ENCODE results near the gene RAB4B. TPM values are rescaled to one million over a fixed set of nuclear protein-coding genes. Genes with fewer than 3 reads are reported as not detected.
"Not testable (repeated sequence)": the region's sequence is repeated elsewhere in the genome, so short reads cannot be mapped to it uniquely, and the experiment has no call there.

RAB4B gene
- polyA plus RNA-seq, 4 donors: 7.6 to 11.7 (median 9.6) TPM

DNA sequence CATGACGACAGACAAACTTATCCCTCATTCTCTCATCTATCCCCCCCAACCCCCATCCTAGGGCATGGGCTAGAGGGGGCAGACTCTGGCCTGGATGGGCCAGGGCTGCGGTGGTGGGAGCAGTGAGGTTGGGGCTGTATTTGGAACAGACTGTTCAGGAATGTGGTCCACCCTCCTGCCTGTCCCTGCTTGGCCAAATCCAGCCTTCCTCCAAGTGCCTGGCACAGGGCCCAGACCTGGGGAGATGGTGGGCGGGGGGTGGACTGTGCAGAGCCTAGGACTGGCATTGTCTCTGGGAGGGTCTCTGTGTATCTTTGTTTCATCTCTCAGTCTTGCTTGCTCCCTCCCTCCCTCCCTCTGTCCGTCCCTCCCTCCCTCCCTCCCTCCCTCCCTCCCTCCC, 35.1 kb downstream of the RAB4B start:
- no peak for DNase-seq (ENCODE audit: low read depth in 4 of 4, low spot score in 3 of 4)

DNA sequence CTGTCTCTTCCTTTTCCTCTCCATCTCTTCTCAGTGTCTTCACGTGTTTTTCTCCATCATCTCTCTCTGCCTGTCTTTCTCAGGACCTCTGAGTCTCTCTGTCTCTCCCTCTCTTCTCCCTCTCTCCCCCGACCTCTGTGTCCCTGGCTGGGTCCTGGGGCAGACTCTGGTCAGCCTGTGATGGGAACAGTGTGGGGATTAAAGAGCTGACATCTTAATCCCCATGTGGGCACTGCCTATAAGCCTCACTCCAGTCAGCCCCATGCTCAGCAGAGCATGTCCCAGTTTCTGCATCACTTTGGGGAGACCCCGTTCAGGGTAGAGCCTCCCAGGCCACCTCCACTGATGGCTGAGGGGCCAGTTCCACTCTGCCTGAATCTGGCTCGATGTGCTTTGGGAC, 37.2 kb downstream of the RAB4B start:
- DNase-seq (ENCODE audit: low read depth in 4 of 4, low spot score in 3 of 4): no peak

DNA sequence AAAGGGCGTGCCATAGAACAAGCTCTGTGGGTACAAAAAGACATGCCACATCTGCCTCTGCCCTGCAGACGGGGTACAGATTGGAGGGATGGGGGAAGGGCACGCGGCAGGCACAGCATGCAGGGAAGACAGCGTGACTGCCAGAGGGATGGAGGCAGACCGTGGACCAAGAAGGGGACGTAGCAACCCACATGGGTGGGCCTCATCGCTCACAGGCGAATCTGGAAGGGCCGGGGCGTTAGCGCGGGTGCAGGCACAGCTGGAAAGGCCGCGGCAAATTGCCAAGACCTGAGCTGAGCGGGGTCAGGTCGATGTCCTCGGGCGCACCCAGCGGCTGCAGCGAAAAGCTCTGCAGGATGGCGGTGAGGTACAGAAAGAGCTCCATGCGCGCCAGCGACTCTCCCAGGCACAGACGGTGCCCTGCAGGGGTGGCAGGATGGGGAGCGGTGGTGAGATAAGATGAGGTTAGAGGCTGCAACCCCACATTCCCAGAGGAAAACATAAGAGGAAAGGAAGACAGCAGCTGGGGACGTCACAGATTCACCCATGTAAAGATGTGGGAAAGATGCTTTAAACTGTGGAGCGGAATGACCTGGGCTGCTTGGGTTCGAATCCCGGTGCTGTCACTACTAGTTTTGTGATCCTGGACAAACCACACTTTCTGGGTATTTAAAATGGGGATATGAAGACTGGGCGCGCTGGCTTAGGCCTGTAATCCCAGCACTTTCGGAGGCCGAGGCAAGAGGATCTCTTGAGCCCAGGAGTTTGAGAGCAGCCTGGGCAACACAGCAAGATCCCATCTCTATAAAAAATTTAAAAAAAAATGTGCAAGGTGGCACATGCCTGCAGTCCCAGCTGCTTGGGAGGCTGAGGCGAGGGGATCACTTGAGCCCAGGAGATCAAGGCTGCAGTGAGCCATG, 40.7 kb downstream of the RAB4B start:
- DNase-seq (ENCODE audit: low read depth in 4 of 4, low spot score in 3 of 4): not testable (repeated sequence)

DNA sequence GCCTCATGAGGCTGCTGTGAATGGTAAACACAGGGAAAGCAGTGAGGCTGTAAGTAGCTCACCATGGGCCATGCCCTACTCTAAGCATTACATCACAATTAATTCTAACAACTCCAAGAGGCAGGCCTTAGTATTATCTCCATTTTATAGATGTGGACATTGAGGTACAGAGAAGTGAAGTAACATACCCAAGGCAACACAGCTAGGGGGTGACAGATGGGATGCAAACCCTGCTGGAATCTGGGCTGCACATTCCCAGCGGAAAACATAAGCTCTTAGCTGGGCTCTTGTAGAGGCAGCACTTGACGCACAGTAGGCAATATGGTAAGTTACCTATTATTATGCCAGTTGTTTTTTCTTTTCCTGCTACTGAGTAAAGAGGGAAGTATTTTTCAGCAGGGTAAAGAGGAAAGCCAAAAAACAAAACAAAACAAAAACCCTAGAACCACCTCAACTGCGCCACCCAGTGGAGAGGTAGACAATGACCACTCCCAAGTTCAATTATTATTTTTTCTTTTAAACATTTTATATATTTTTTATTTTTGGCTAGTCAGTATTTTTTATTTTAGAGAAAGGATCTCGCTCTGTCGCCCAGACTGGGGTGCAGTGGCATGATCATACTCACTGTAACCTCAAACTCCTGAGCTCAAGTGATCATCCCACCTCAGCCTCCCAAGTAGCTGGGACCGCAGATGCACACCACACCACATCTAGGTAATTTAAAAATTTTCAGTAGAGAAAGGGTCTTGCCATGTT, 41.6 kb downstream of the RAB4B start:
- not testable (repeated sequence) for DNase-seq (ENCODE audit: low read depth in 4 of 4, low spot score in 3 of 4)

DNA sequence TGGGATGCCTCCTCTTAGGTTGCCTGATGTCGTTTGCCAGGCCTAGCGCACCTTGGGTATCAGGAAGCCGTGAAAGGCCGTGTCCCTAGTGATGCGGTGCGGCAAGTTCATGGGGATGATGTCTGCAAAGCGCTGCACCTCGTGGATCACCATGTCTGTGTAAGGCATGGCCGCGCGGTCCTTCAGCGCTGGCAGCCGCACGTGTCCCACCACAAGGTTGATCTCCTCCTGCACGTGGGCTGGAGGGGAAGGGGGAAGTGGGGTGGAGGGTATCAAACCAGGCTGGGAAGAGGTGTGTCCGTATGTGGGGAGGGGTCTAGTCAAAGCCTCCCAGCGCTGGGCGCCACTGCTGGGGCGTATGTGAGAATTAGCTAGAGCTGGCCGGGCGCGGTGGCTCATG, 44.1 kb downstream of the RAB4B start:
- DNase-seq (ENCODE audit: low read depth in 4 of 4, low spot score in 3 of 4): no peak

DNA sequence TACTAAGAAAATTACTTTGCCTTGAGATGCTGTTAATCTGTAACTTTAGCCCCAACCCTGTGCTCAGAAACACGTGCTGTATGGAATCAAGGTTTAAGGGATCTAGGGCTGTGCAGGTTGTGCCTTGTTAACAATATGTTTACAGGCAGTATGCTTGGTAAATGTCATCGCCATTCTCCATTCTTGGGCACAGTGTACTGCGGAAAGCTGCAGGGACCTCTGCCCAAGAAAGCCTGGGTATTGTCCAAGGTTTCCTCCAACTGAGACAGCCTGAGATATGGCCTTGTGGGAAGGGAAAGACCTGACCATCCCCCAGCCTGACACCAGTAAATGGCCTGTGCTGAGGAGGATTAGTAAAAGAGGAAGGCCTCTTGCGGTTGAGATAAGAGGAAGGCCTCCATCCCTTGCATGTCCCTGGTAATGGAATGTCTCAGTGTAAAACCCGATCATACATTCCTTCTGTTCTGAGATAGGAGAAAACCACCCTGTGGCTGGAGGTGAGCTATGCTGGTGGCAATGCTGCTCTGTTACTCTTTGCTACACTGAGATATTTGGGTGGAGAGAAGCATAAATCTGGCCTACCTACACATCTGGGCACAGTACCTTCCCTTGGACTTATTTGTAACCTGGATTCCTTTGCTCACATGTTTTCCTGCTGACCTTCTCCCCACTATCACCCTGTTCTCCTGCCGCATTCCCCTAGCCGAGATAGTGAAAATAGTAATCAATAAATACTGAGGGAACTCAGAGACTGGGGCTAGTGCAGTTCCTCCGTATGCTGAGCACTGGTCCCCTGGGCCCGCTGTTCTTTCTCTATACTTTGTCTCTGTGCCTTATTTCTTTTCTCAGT, 44.9 kb downstream of the RAB4B start:
- not testable (repeated sequence) for DNase-seq (ENCODE audit: low read depth in 4 of 4, low spot score in 3 of 4)

DNA sequence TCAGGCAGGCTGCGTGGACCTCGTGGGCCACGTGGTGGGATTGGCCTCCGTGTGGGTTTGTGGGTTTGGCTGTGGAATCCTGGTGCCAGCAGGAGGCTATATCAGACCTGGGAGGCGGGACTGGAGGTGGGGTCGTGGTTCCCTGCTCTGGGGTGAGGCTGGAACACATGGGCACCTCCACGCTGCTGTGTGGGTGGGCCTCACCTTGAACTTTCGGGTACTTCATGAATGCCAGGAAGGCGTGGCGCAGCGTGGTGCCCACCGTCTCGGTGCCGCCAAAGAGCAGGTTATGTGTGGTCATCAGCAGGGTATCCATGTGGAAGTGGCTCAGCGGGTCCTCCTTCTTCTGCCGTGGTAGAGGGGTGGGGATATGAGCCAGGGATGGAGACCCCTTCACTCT, 46.9 kb downstream of the RAB4B start:
- DNase-seq (ENCODE audit: low read depth in 4 of 4, low spot score in 3 of 4): not testable (repeated sequence)

DNA sequence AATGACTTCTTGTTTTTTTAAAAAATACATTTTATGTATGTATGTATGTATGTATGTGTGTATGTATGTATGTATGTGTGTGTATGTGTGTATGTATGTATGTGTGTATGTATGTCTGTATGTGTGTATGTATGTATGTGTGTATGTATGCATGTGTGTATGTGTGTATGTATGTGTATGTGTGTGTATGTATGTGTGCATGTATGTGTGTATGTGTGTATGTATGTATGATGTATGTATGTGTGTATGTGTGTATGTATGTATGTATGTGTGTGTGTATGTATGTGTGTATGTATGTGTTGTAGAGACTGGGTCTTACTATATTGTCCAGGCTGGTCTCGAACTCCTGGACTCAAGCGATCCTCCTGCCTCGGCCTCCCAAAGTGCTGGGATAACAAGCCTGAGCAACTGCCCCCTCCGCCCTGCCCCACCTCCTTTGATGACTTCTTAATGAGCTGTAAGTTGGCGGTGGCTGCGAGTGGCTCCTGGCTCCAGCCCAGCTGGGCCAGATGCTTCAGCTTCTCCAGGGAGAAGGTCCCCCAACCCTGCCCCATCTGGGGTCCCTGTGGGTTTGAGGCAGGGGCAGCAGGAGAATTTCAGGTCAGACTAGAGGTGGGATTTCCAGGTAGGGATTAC, 47.5 kb downstream of the RAB4B start:
- not testable (repeated sequence) for DNase-seq (ENCODE audit: low read depth in 4 of 4, low spot score in 3 of 4)

DNA sequence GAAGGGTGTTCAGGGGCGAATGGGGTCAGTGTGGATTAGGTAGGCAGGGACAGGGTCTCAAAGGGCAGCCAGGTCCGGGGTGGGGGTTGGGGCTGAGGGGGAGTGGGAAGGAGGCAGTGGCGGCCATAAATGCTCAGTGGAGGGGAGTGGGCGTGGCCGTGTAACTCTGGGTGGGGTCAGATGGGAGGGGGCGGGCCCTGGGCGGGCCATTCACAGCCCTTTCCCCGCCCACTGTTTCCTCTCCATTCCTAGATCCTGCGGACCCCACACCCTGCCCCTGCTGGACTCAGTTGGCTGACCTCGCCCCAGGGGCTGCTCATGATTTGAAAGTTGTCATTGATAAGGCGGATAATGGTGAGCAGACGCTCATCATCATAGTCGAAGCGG, 48.3 kb downstream of the RAB4B start:
- DNase-seq (ENCODE audit: low read depth in 4 of 4, low spot score in 3 of 4): not testable (repeated sequence)

DNA sequence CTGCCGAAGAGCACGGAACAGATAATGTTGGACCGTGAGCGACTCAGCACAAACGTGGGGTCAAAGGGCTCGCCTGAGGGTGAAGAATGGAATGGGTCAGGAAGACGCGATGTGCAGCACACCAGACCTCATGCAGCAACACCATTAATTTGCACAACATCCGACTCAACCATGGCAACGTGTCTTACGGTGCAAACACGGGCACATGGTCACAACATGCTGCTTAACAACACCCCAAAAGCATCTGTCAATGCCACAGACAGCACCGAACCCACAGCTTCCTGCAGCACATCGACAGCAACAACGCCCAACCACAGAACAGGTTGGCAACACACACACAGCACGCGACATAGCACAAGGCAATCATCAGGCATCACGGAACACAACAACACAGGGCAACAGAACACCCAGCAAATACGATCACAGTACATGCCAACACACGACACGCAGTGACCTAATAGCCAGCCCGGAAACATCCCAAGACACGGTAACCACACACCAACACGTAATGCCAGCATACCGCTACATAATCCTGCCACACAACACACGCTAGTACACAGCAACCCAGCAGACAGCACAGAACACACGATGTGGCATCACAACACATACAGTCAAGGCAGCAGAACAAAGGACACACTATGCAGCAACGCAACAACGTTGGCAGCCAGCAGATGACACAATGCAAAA, 48.8 kb downstream of the RAB4B start:
- DNase-seq (ENCODE audit: low read depth in 4 of 4, low spot score in 3 of 4): not testable (repeated sequence)

DNA sequence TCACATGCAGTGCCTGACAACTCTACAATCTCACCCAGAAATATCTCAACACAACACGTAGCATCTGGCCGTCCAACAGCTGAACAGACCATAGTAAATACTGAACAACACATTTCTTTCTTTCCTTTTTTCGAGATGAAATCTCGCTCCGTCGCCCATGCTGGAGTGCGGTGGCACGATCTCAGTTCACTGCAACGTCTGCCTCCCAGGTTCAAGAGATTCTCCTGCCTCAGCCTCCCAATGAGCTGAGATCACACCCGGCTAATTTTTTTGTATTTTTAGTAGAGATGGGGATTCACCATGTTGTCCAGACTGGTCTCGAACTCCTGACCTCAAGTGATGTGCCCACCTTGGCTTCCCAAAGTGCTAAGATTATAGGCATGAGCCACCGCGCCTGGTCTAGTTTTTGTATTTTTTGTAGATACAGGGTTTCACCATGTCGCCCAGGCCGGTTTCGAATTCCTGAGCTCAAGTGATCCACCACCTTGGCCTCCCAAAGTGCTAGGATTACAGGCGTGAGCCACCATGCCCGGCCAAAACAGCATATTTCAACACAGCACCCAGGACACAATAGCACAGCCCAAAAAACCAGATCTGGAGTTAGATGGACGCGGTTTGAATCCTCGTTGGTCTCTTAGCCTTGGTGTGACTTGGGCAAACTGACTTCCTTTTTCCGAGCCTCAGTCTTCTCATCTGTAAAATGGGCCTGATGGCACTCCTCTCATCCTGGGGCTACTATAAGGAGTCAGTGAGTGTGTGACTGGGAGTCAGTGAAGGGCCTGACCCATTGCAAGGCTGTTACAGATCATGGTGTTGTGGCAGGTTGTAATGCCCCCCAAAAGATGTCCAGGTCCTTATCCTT, 49.6 kb downstream of the RAB4B start:
- no peak for DNase-seq (ENCODE audit: low read depth in 4 of 4, low spot score in 3 of 4)

DNA sequence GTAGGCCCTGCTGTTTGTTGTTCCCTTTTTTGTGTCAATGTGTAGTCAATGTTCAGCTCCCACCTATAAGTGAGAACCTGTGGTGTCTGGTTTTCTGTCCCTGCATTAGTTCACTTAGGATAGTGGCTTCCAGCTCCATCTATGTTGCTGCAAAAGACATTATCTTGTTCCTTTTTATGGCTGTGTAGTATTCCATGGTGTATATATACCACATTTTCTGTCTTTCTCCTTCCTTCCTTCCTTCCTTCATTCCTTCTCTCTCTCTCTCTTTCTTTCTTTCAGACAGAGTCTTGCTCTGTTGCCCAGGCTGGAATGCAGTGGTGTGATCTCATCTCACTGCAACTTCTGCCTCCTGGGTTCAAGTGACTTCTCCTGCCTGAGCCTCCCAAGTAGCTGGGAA, 51.2 kb downstream of the RAB4B start:
- DNase-seq (ENCODE audit: low read depth in 4 of 4, low spot score in 3 of 4): no peak

DNA sequence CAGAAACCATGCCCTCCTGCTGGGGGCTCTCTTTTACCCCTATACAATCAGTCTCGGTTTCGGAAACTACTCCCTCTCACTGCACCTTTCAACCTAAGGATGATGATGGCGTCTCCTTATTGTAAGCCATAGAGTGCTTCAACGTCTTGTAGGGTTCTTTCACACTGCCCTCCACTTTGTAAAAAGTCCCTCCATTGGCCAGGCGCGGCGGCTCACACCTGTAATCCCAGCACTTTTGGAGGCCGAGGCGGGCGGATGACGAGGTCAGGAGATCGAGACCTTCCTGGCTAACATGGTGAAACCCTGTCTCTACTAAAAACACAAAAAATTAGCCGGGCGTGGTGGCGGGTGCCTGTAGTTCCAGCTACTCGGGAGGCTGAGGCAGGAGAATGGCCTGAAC, 52.7 kb downstream of the RAB4B start:
- not testable (repeated sequence) for DNase-seq (ENCODE audit: low read depth in 4 of 4, low spot score in 3 of 4)

DNA sequence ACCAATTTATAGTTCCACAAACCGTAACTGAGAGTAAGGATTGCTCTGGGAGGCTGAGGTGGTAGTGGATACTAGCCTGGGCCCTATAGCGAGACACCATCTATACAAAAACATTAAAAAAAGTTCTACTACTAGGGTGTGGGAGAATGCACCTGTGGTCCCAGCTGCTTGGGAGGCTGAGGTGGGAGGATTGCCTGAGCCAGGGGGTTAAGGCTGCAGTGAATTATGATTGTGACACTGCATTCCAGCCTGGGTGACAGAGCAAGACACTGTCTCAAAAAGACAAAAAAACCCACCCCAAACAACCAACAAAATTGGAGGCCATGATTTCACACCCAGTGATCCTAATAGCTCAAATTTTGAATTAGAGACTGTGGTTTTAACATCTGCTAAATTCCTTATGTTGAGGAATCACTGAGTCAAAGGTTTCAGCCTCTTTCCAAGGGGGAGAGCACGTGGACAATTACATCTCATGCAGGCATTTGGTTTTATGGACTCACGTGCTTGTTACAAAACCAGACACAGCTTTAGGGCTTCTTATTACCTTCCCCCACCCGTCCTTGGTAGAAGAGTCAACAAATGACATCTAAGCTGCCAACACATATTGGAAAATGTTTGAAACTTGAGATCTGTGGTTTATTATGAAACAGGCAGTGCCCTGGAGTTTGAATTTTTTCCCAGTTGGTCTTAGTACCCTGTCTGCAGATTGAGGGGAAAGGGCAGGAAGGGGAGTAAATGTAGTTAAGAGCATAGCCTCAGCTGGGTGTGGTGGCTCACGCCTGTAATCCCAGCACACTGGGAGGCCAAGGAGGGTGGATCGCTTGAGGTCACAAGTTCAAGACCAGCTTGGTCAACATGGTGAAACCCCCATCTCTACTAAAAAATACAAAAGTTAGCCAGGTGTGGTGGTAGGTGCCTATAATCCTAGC, 53.7 kb downstream of the RAB4B start:
- no peak for DNase-seq (ENCODE audit: low read depth in 4 of 4, low spot score in 3 of 4)

DNA sequence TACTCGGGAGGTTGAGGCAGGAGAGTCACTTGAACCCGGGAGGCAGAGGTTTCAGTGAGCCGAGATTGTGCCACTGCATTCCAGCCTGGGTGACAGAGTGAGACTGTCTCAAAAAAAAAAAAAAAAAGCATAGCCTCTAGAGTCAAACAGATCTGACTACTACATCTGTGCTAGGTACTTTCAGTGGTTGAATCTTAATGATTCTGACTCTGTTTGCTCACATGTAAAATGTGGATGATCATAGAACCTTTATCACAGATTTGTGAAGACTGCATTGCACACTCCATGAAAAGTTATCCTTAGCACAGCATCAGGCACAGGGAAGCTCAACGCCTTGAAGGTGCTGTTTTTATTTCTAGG, 54.4 kb downstream of the RAB4B start:
- DNase-seq (ENCODE audit: low read depth in 4 of 4, low spot score in 3 of 4): not testable (repeated sequence)

DNA sequence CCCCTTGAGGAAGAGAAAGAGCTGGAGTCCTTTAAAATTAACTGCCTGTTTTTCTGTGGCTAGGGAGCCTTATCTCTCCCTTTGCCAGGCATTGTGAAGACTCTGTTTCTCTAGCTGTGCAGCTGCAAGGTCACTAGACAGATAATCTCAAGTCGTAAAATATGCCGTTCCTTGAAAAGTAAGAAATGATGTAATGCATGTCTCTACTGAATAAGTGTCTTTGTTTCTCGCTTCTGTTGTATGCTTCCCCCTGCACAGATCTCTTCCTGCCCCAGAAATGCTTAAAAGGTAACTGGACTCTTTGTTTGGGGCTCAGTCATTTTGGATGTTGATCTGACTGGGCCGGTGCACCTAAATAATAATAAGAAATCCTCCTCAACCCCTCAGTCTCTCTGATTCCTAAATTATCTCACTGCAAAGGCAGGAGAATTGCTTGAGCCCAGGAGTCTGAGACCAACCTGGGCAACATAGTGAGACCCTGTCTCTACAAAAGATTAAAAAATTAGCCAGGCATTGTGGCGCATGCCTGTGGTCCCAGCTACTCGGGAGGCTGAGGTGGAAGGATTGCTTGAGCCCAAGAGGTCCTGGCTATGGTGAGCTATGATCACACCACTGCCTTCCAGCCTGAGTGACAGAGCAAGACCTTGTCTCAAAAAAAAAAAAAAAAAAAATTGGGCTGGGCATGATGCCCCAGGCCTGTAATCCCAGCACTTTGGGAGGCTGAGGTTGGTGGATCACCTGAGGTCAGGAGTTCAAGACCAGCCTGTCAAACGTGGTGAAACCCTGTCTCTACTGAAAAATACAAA, 55.9 kb downstream of the RAB4B start:
- DNase-seq (ENCODE audit: low read depth in 4 of 4, low spot score in 3 of 4): not testable (repeated sequence)
